CD4-positive, alpha-beta T cell (primary cell): ENCODE results near the gene TUBB4B. TPM values are rescaled to one million over a fixed set of nuclear protein-coding genes. Genes with fewer than 3 reads are reported as not detected.

Experiments
- ATAC-seq: fragments of 200-7000 bp; cut with Tn5 transposase; one replicate; pipeline ENCODE4 v1.10.0; 2022; ENCODE audit warnings: mild to moderate bottlenecking; ENCODE audit not compliant: poor library complexity
- CTCF ChIA-PET: fragments of 350-600 bp; sonication (Branson Sonifier 250); formaldehyde crosslinking; loops from one replicate; lab custom pipeline; 2021; ENCODE audit warnings: antibody characterized with exemption, inconsistent platforms; lab: Charles Lee
- POLR2A ChIA-PET: fragments of 350-600 bp; sonication (Branson Sonifier 250); formaldehyde crosslinking; loops from one replicate; lab custom pipeline; 2021; ENCODE audit warnings: antibody characterized with exemption, inconsistent platforms; lab: Charles Lee
- DNase-seq, 14 experiments: peaks; one replicate each; pipeline ENCODE4 v3.0.0-alpha.2; 2013 to 2020; ENCODE audit warnings: mixed read lengths in 2 of 14
- H3K27ac ChIP-seq, 2 donors: one replicate each; pipeline versions ENCODE4 v1.5.1 to v1.7.0; 2013; ENCODE audit warnings: low read length in 2 of 2, low read depth in 1 of 2, mild to moderate bottlenecking in 1 of 2
- H3K27me3 ChIP-seq, 2 experiments: 1 replicate in 1 of 2; 2 replicates in 1 of 2; pipeline versions ENCODE4 v1.6.1 to v1.7.0; 2013; ENCODE audit warnings: low read length in 2 of 2, control low read depth in 1 of 2, mild to moderate bottlenecking in 1 of 2, moderate library complexity in 1 of 2; ENCODE audit not compliant: insufficient read depth in 2 of 2, control insufficient read depth in 1 of 2
- H3K36me3 ChIP-seq: one replicate; pipeline ENCODE4 v1.6.1; 2013; ENCODE audit warnings: low read length, control low read depth; ENCODE audit not compliant: insufficient read depth
- H3K4me1 ChIP-seq: one replicate; pipeline ENCODE4 v1.6.1; 2013; ENCODE audit warnings: low read length, control low read depth; ENCODE audit not compliant: insufficient read depth
- H3K4me3 ChIP-seq: one replicate; pipeline ENCODE4 v1.5.1; 2013; ENCODE audit warnings: mild to moderate bottlenecking, low read length, moderate library complexity
- H3K9me3 ChIP-seq, 2 experiments: 1 replicate in 1 of 2; 2 replicates in 1 of 2; pipeline versions ENCODE4 v1.6.1 to v1.7.0; 2013; ENCODE audit warnings: low read length in 2 of 2, mild to moderate bottlenecking in 2 of 2, control low read depth in 1 of 2, moderate library complexity in 1 of 2; ENCODE audit not compliant: control insufficient read depth in 1 of 2, insufficient read depth in 1 of 2
- H3K27ac Mint-ChIP-seq: one replicate; pipeline ENCODE4 v1.8.0; 2020; ENCODE audit warnings: mixed read lengths
- H3K27me3 Mint-ChIP-seq: one replicate; pipeline ENCODE4 v1.8.0; 2021; ENCODE audit warnings: mixed read lengths
- H3K36me3 Mint-ChIP-seq: one replicate; pipeline ENCODE4 v1.8.0; 2021; ENCODE audit warnings: low read depth, mixed read lengths
- H3K4me1 Mint-ChIP-seq: one replicate; pipeline ENCODE4 v1.8.0; 2021; ENCODE audit warnings: low read depth, mixed read lengths
- H3K4me3 Mint-ChIP-seq: one replicate; pipeline ENCODE4 v1.8.0; 2020; ENCODE audit warnings: mild to moderate bottlenecking, mixed read lengths
- H3K9me3 Mint-ChIP-seq: one replicate; pipeline ENCODE4 v1.8.0; 2020; ENCODE audit warnings: mixed read lengths
- CTCF ChIP-seq: fragments of 200-600 bp; IDR thresholded peaks from one replicate; pipeline ENCODE4 v1.8.0; 2022; ENCODE audit warnings: antibody characterized with exemption, mild to moderate bottlenecking
- intact Hi-C, 2 experiments: fragments of 100-400 bp; cut with DNase I in 1 of 2; cut with micrococcal nuclease in 1 of 2; formaldehyde crosslinking; loops; one replicate each; pipeline versions ENCODE4 v1.15.1 to v1.9.0; 2023 to 2025; cut with DNase I, micrococcal nuclease
- total RNA-seq, 174 experiments: library from RNA in 2 of 174; stranded (reverse) in 2 of 174; gene quantifications; one replicate each; pipeline ENCODE4 v1.2.3 and lab custom pipeline; 2021 to 2026

The TUBB4B gene
- total RNA-seq, 2 experiments from 2014 or later, result 93.8 to 98.2 TPM

GRCh38 chr9:137251194-137251461 is 10.0 kb downstream of the TUBB4B start, which contains the start of gene STPG3:
TSS of gene STPG3 (plus strand) at chr9:137251286. CDS start at chr9:137251287, 1 bp downstream.
- ATAC-seq (no peak), DNase-seq (no peak)
- H3K27ac ChIP-seq, result no peak within 1 kb of the TSS
- CTCF ChIA-PET, result no interaction called here
- no peaks in the 10 kb centered on the region for H3K36me3 ChIP-seq
- H3K9me3 Mint-ChIP-seq, result no peaks in the 10 kb centered on the region
- no peak within 1 kb of the TSS for H3K27ac Mint-ChIP-seq
- no peaks in the 10 kb centered on the region for H3K27me3 Mint-ChIP-seq
- no peaks in the 10 kb centered on the region for H3K9me3 ChIP-seq
- no peaks in the 10 kb centered on the region for H3K36me3 Mint-ChIP-seq
- H3K4me1 Mint-ChIP-seq, result peaks cover 10% of the 10 kb centered on the region
- intact Hi-C loops, result no loop called here
- H3K27me3 ChIP-seq, result no peaks in the 10 kb centered on the region
- H3K4me3 Mint-ChIP-seq, result peak within 1 kb of the TSS; percentile 68
- no peak for TF ChIP-seq CTCF
- peaks cover 16% of the 10 kb centered on the region for H3K4me1 ChIP-seq
- H3K4me3 ChIP-seq, result no peak within 1 kb of the TSS
- POLR2A ChIA-PET, result interaction anchor here (0.8 kb wide), 1 partner anchor 10 kb away, joined by 3 read pairs; the partner anchor contains the start of gene TUBB4B

GRCh38 chr9:137251490-137252268 is 10.6 kb downstream of the TUBB4B start:
- no peak for TF ChIP-seq CTCF
- peak in 1 of 14 experiments; percentile 7 for DNase-seq
- no peaks in the 10 kb centered on the region for H3K27me3 Mint-ChIP-seq

GRCh38 chr9:137252555-137253506 is 11.7 kb downstream of the TUBB4B start:
- no peak for ATAC-seq
- intact Hi-C loops, result no loop called here
- H3K36me3 Mint-ChIP-seq, result peaks cover 5% of the 10 kb centered on the region
- CTCF ChIA-PET, result interaction anchor here (2.9 kb wide), 1 partner anchor 16 kb away, joined by 18 read pairs; no protein-coding TSS in a partner anchor
- no peak overlapping the region for H3K27ac ChIP-seq
- no peak overlapping the region for H3K4me3 ChIP-seq
- no peaks in the 10 kb centered on the region for H3K27me3 Mint-ChIP-seq
- peaks cover 25% of the 10 kb centered on the region for H3K4me1 ChIP-seq
- H3K9me3 ChIP-seq, result no peaks in the 10 kb centered on the region
- H3K27me3 ChIP-seq, result no peaks in the 10 kb centered on the region
- peaks cover 11% of the 10 kb centered on the region for H3K36me3 ChIP-seq
- H3K9me3 Mint-ChIP-seq, result no peaks in the 10 kb centered on the region
- peak in 1 of 14 experiments; percentile 6 for DNase-seq
- no peak overlapping the region for H3K27ac Mint-ChIP-seq
- no peak for TF ChIP-seq CTCF
- H3K4me1 Mint-ChIP-seq, result peaks cover 16% of the 10 kb centered on the region
- POLR2A ChIA-PET, result interaction anchor here (1.4 to 4.7 kb wide), 3 partner anchors 10 to 525 kb away, joined by 4 to 63 read pairs (median 27); partner anchors contain the start of gene TUBB4B
- H3K4me3 Mint-ChIP-seq, result peak overlapping the region; percentile 45

More at GRCh38 chr9:137251490-137252268, 10.6 kb downstream of the TUBB4B start:
- peaks cover 2% of the 10 kb centered on the region for H3K36me3 Mint-ChIP-seq
- POLR2A ChIA-PET, result interaction anchor here (0.8 to 3.8 kb wide), 2 partner anchors 9 to 11 kb away, joined by 3 to 27 read pairs; partner anchors contain the start of gene TUBB4B
- no peak overlapping the region for H3K27ac Mint-ChIP-seq
- H3K4me1 ChIP-seq, result peaks cover 21% of the 10 kb centered on the region
- H3K4me3 Mint-ChIP-seq, result peak overlapping the region; percentile 30
- H3K9me3 Mint-ChIP-seq, result no peaks in the 10 kb centered on the region
- peaks cover 16% of the 10 kb centered on the region for H3K4me1 Mint-ChIP-seq
- CTCF ChIA-PET, result no interaction called here
- ATAC-seq, result no peak
- no peaks in the 10 kb centered on the region for H3K9me3 ChIP-seq
- H3K36me3 ChIP-seq, result peaks cover 4% of the 10 kb centered on the region
- no peak overlapping the region for H3K4me3 ChIP-seq
- intact Hi-C loops, result no loop called here
- H3K27me3 ChIP-seq, result no peaks in the 10 kb centered on the region
- no peak overlapping the region for H3K27ac ChIP-seq
